Peyer's patch (tissue), 4 donors: ENCODE results near the gene FBLN1.

Source experiments
- POLR2A ChIP-seq, 2 donors: fragments of 450-650 bp; IDR thresholded peaks; one replicate each; pipeline ENCODE4 v1.5.1; 2017; ENCODE audit warnings: antibody characterized with exemption in 2 of 2, mild to moderate bottlenecking in 2 of 2, moderate library complexity in 2 of 2
- TF ChIP-seq, protein P1 (sequence below), 6 experiments: fragments of 450-650 bp in 4 of 6; fragments of 200-600 bp in 2 of 6; sonication (generic) in 1 of 6; IDR thresholded peaks; one replicate each; pipeline ENCODE4 v1.5.1; 2017 to 2019; ENCODE audit warnings: antibody characterized with exemption in 6 of 6, mild to moderate bottlenecking in 3 of 6, moderate library complexity in 1 of 6

DNA sequence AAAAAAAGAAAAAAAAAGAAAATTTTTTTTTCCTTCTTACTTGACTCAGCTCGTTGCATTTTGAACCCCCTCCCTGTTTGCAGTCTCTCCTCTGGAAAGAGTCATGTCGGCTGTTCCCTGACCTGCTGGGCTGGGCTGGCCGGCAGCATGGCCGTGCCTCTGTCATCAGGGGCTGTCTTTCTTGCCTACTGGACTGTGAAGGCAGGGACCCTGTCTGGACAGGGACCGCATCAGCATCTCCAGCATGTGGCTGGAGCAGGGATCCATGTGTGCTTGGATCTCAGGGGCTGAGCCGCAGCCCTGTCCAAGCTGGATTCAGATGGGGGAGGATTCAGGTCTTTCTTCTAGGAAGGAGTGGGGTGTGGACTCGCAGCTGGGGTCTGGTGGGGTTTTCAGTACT, 15.5 kb downstream of the FBLN1 start:
- TF ChIP-seq, protein P1, sequence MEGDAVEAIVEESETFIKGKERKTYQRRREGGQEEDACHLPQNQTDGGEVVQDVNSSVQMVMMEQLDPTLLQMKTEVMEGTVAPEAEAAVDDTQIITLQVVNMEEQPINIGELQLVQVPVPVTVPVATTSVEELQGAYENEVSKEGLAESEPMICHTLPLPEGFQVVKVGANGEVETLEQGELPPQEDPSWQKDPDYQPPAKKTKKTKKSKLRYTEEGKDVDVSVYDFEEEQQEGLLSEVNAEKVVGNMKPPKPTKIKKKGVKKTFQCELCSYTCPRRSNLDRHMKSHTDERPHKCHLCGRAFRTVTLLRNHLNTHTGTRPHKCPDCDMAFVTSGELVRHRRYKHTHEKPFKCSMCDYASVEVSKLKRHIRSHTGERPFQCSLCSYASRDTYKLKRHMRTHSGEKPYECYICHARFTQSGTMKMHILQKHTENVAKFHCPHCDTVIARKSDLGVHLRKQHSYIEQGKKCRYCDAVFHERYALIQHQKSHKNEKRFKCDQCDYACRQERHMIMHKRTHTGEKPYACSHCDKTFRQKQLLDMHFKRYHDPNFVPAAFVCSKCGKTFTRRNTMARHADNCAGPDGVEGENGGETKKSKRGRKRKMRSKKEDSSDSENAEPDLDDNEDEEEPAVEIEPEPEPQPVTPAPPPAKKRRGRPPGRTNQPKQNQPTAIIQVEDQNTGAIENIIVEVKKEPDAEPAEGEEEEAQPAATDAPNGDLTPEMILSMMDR (IDR thresholded peaks at IDR 0.05): no peak
- TF ChIP-seq POLR2A (IDR thresholded peaks at IDR 0.05): no peak
